HFF-Myc (cell line): ENCODE measurements around the gene CHAC1.

ENCODE experiments used
- DNase-seq: peaks from one replicate; pipeline ENCODE4 v3.0.0-alpha.2; 2011; ENCODE audit warnings: low read depth; ENCODE audit errors: extremely low read depth
- H3K4me3 ChIP-seq: replicated peaks from 2 replicates; pipeline ENCODE4 v1.5.1; 2011; ENCODE audit warnings: low read depth, mild to moderate bottlenecking, control low read depth, low read length
- TF ChIP-seq, protein P1 (sequence below): IDR thresholded peaks from 2 replicates; pipeline ENCODE4 v1.5.1; 2012; ENCODE audit warnings: mild to moderate bottlenecking, low read depth, low read length, control low read depth; ENCODE audit errors: missing control alignments

The CHAC1 gene

GRCh38 chr15:40942878-40943277, 10.4 kb upstream of the CHAC1 start:
- DNase-seq = no peak
- no peak overlapping the region for H3K4me3 ChIP-seq
- TF ChIP-seq, protein P1, sequence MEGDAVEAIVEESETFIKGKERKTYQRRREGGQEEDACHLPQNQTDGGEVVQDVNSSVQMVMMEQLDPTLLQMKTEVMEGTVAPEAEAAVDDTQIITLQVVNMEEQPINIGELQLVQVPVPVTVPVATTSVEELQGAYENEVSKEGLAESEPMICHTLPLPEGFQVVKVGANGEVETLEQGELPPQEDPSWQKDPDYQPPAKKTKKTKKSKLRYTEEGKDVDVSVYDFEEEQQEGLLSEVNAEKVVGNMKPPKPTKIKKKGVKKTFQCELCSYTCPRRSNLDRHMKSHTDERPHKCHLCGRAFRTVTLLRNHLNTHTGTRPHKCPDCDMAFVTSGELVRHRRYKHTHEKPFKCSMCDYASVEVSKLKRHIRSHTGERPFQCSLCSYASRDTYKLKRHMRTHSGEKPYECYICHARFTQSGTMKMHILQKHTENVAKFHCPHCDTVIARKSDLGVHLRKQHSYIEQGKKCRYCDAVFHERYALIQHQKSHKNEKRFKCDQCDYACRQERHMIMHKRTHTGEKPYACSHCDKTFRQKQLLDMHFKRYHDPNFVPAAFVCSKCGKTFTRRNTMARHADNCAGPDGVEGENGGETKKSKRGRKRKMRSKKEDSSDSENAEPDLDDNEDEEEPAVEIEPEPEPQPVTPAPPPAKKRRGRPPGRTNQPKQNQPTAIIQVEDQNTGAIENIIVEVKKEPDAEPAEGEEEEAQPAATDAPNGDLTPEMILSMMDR = no peak

GRCh38 chr15:40943764-40944365, 9.4 kb upstream of the CHAC1 start:
- H3K4me3 ChIP-seq = no peak overlapping the region

DNA sequence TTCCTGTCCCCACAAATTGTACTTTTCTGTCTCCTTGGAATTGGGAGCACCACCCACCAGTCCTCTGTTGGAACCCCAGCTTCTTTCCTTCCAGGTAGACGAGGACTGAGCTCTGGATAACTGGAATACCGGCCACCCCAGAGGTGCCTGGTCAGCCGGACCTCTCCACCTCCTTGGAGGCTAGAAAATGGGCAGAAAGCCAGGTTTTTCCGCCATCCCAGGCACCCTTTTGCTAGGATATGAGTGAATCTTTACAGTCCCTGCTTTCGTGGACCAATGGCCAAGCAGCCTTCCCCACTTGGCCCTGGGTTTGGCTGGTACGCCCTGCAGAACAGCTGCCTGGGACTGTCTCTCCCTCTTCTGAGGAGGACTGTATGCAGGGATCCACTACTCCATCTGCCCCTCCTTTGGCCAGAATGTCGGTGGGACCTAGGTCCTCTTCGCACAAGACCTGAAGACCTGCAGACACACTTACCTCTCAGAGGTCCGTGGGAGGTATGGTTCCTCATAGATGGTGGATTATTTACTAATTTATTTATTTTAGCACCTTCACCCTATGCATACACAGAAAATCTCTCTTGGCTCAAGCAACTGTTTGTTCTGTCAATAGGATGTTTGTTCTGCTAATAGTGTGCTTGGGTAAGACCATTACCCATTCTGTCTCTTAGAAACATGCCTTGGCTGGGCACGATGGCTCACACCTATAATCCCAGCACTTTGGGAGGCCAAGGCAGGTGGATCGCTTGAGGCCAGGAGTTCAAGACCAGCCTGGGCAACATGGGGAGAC, 8.6 kb upstream of the CHAC1 start:
- TF ChIP-seq, protein P1 = no peak
- DNase-seq = no peak

More at GRCh38 chr15:40943764-40944365, 9.4 kb upstream of the CHAC1 start:
- DNase-seq = no peak
- TF ChIP-seq, protein P1 = no peak

DNA sequence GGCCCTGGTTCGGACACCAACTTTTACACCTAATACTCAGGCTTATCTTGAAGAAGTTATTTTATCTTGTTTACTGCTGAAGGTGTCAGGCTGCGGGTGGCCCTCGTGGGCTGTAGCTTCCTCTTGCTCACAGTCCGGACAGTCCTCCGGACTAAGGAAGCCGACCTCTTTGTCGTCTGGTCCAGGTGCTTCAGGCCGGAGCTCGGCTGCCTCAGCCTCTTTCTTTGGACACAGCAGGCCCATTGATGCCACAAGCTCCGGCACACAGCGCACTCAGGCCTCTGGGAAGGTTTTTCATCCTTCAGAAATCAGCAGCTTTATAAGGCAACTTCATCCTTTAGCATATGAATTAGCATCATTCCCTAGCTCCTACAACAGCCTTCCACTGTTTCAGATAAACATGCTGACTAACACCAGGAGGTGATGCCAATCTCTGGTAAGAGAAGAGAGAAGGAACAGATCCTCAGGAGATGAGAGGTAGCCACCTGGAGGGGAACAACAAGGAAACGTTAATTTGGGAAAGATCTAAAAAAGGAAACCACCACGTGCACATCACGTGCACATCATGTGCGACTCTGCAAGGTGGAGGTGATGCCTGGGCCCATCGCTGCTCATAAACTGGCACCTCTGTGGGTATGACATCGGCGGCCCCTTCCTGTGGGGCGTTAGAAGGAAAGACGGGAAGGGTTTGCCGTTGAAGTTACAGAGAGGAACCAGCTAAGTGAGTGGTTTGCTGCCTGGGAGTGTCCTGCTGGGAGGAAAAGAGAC, 4.4 kb upstream of the CHAC1 start:
- H3K4me3 ChIP-seq = no peak overlapping the region
- TF ChIP-seq, protein P1 = no peak
- no peak for DNase-seq

More for the DNA sequence above, 8.6 kb upstream of the CHAC1 start:
- no peak overlapping the region for H3K4me3 ChIP-seq

DNA sequence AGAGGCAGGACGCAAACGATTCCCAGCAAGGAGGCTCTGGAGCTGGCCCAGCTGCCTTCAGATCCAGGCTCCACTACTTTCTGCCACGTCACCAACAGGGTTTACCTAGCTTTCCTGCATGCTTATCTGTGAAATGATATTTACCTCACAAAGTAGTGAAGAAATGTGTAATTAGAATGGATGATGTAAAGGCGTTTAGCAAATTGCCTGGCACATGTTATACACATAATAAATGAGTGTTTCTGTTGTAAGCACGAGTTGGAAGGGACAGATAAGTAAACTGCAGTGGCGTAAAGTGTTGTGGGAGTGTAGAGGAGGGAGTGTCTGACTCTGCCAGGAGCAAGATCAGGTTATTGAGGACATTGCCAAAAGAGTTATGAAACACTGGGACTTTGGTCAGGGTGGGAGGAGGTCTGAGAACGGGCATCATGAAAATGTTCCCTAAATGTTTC, 3.5 kb upstream of the CHAC1 start:
- TF ChIP-seq, protein P1 = no peak
- H3K4me3 ChIP-seq = no peak overlapping the region
- no peak for DNase-seq

DNA sequence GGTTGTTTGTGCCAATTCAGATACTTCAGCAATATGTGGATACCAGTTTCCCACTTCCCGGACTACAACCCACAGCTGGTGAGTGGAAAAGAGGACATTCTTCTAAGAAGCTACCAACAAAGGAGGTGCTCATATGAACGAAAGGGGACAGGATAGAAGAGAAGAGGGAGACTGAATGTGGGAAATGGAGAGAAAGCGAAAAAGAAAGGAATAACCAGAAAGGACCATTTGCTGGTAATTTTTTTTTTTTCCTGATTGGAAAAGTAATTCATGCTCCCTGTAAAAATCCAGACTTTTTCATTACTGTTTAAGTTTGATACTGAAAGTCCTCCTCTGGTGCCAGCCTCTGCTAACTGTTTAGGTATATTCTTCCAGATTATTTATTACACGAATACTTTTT, 1.5 kb upstream of the CHAC1 start:
- TF ChIP-seq, protein P1 = no peak
- no peak for DNase-seq
- no peak overlapping the region for H3K4me3 ChIP-seq
